IMR-90 (cell line): ENCODE measurements around the gene PIWIL4. TPM values are rescaled to one million over a fixed set of nuclear protein-coding genes. Genes with fewer than 3 reads are reported as not detected.
"Not testable (repeated sequence)": the region's sequence is repeated elsewhere in the genome, so short reads cannot be mapped to it uniquely, and the experiment has no call there.

ENCODE experiments used
- ATAC-seq: fragments of 200-7000 bp; cut with Tn5 transposase; 2 replicates; pipeline ENCODE4 v1.9.1; 2020; ENCODE audit warnings: low read depth, mild to moderate bottlenecking, moderate library complexity
- BruUV-seq: library from RNA; stranded (reverse); fragments of 400-500 nt; replicated peaks from 2 replicates; lab custom pipeline; 2021; lab: Mats Ljungman, UMichigan
- CTCF ChIA-PET: fragments of 300-600 bp; formaldehyde crosslinking; extraction: SDS; loops from one replicate; lab custom pipeline; 2021; ENCODE audit warnings: antibody characterized with exemption; lab: Yijun Ruan, JAX
- POLR2A ChIA-PET: fragments of 300-600 bp; sonication (Branson Sonifier 250); formaldehyde crosslinking; loops from one replicate; lab custom pipeline; 2022; ENCODE audit warnings: antibody characterized with exemption; ENCODE audit not compliant: unreplicated experiment; lab: Charles Lee
- DNase-seq: peaks from one replicate; pipeline ENCODE4 v3.0.0; 2013
- H2AFZ ChIP-seq: replicated peaks from 2 replicates; pipeline ENCODE3; 2013; ENCODE audit warnings: low read length, mild to moderate bottlenecking; ENCODE audit not compliant: poor library complexity
- H2AK5ac ChIP-seq: 2 replicates; pipeline ENCODE4 v1.6.1; 2013; ENCODE audit warnings: low read depth, low read length, inconsistent platforms
- H2AK9ac ChIP-seq: replicated peaks from 2 replicates; pipeline ENCODE3; 2013; ENCODE audit warnings: mild to moderate bottlenecking, low read depth, low read length, moderate library complexity; ENCODE audit not compliant: poor library complexity
- H2BK120ac ChIP-seq: 2 replicates; pipeline ENCODE4 v1.6.1; 2013; ENCODE audit warnings: low read depth, low read length, inconsistent platforms
- H2BK15ac ChIP-seq: 3 replicates; pipeline ENCODE4 v1.6.1; 2013; ENCODE audit warnings: low read depth, low read length, inconsistent platforms
- H2BK20ac ChIP-seq: 2 replicates; pipeline ENCODE4 v1.6.1; 2013; ENCODE audit warnings: low read depth, mild to moderate bottlenecking, inconsistent platforms, low read length, moderate library complexity
- H2BK5ac ChIP-seq: 2 replicates; pipeline ENCODE4 v1.6.1; 2013; ENCODE audit warnings: mild to moderate bottlenecking, low read depth, low read length, inconsistent platforms; ENCODE audit not compliant: poor library complexity, severe bottlenecking
- H3K14ac ChIP-seq: replicated peaks from 2 replicates; pipeline ENCODE4 v1.6.1; 2013; ENCODE audit warnings: low read depth, low read length, inconsistent platforms
- H3K18ac ChIP-seq: 2 replicates; pipeline ENCODE4 v1.6.1; 2013; ENCODE audit warnings: low read depth, low read length, control low read depth
- H3K23ac ChIP-seq: 2 replicates; pipeline ENCODE4 v1.6.1; 2013; ENCODE audit warnings: low read depth, low read length, inconsistent platforms
- H3K27ac ChIP-seq: 2 replicates; pipeline ENCODE4 v1.5.1; 2013; ENCODE audit warnings: mild to moderate bottlenecking, control low read depth, low read length; ENCODE audit not compliant: insufficient read depth
- H3K27me3 ChIP-seq: 2 replicates; pipeline ENCODE4 v1.6.1; 2013; ENCODE audit warnings: low read length; ENCODE audit not compliant: control insufficient read depth, insufficient read depth
- H3K36me3 ChIP-seq: 2 replicates; pipeline ENCODE4 v1.6.1; 2013; ENCODE audit warnings: low read length, mixed read lengths; ENCODE audit not compliant: control insufficient read depth, insufficient read depth
- H3K4ac ChIP-seq: 2 replicates; pipeline ENCODE4 v1.6.1; 2013; ENCODE audit warnings: low read depth, low read length, inconsistent platforms
- H3K4me1 ChIP-seq: 2 replicates; pipeline ENCODE4 v1.6.1; 2013; ENCODE audit warnings: low read length, mixed read lengths; ENCODE audit not compliant: control insufficient read depth, insufficient read depth
- H3K4me2 ChIP-seq: 2 replicates; pipeline ENCODE4 v1.6.1; 2013; ENCODE audit warnings: low read depth, mild to moderate bottlenecking, control low read depth, low read length, moderate library complexity
- H3K4me3 ChIP-seq: 2 replicates; pipeline ENCODE4 v1.5.1; 2013; ENCODE audit warnings: low read depth, mild to moderate bottlenecking, control low read depth, low read length, moderate library complexity; ENCODE audit not compliant: insufficient read depth
- H3K56ac ChIP-seq: 2 replicates; pipeline ENCODE4 v1.6.1; 2013; ENCODE audit warnings: low read length, inconsistent platforms; ENCODE audit not compliant: insufficient read depth; ENCODE audit errors: extremely low read depth
- H3K79me1 ChIP-seq, 2 experiments: 2 replicates each; pipeline ENCODE4 v1.6.1; 2013; ENCODE audit warnings: low read length in 2 of 2, inconsistent platforms in 1 of 2, low read depth in 1 of 2
- H3K9ac ChIP-seq: 2 replicates; pipeline ENCODE4 v1.6.1; 2013; ENCODE audit warnings: low read depth, low read length, control low read depth
- H3K9me1 ChIP-seq: 2 replicates; pipeline ENCODE4 v1.6.1; 2013; ENCODE audit warnings: low read length, inconsistent platforms; ENCODE audit not compliant: insufficient read depth
- H3K9me3 ChIP-seq: 2 replicates; pipeline ENCODE4 v1.6.1; 2013; ENCODE audit warnings: low read length; ENCODE audit not compliant: control insufficient read depth, insufficient read depth
- H4K20me1 ChIP-seq: 2 replicates; pipeline ENCODE4 v1.6.1; 2013; ENCODE audit warnings: low read length, inconsistent platforms; ENCODE audit not compliant: insufficient read depth
- H4K5ac ChIP-seq: 2 replicates; pipeline ENCODE4 v1.6.1; 2013; ENCODE audit warnings: mild to moderate bottlenecking, low read depth, low read length, control low read depth
- H4K8ac ChIP-seq, 2 experiments: 2 replicates each; pipeline ENCODE4 v1.6.1; 2013; ENCODE audit warnings: low read depth in 2 of 2, low read length in 2 of 2, control low read depth in 1 of 2, inconsistent platforms in 1 of 2
- H4K91ac ChIP-seq: 2 replicates; pipeline ENCODE4 v1.6.1; 2013; ENCODE audit warnings: low read depth, low read length, inconsistent platforms; ENCODE audit not compliant: insufficient read depth
- CEBPB ChIP-seq: IDR thresholded peaks from 2 replicates; pipeline ENCODE4 v1.6.1; 2012; ENCODE audit warnings: low read depth, low read length, improper control_type of control experiment
- CTCF ChIP-seq: conservative IDR thresholded peaks from 2 replicates; pipeline ENCODE4 v1.5.1; 2012; ENCODE audit warnings: mild to moderate bottlenecking, low read depth, low read length, improper control_type of control experiment
- FOS ChIP-seq: fragments of 150-350 bp; IDR thresholded peaks from 2 replicates; pipeline ENCODE4 v1.6.1; 2016; ENCODE audit warnings: low read depth, low read length
- POLR2A ChIP-seq: IDR thresholded peaks from 2 replicates; pipeline ENCODE4 v1.6.1; 2012; ENCODE audit warnings: mild to moderate bottlenecking, low read depth, low read length
- RAD21 ChIP-seq: IDR thresholded peaks from 2 replicates; pipeline ENCODE4 v1.6.1; 2012; ENCODE audit warnings: low read length, improper control_type of control experiment
- SMC3 ChIP-seq: fragments of 150-350 bp; IDR thresholded peaks from 2 replicates; pipeline ENCODE4 v1.6.1; 2016; ENCODE audit warnings: low read depth, mild to moderate bottlenecking, antibody characterized with exemption, low read length, moderate library complexity
- WGBS, 2 experiments: methylation state at CpG; one replicate each; pipeline versions ENCODE4 v1.1.5 to v1.1.7; 2013; ENCODE audit warnings: missing lambda C conversion rate in 2 of 2; ENCODE audit not compliant: insufficient read length in 1 of 2; ENCODE audit errors: extremely low coverage in 2 of 2; 5-methylcytosine and 5-hydroxymethylcytosine counted together
- dilution Hi-C: fragments of 300-500 bp; cut with HindIII; formaldehyde crosslinking; loops from one replicate; pipeline ENCODE4 v1.14.3; 2018; ENCODE audit warnings: low sequenced_read_pairs; ENCODE audit not compliant: unreplicated experiment
- in situ Hi-C: fragments of 300-500 bp; cut with MboI; formaldehyde crosslinking; loops from 3 replicates; pipeline ENCODE4 v1.14.3; 2019; ENCODE audit warnings: low sequenced_read_pairs, inconsistent platforms, mixed read lengths
- intact Hi-C: fragments of 100-400 bp; cut with micrococcal nuclease; formaldehyde crosslinking; loops from 2 replicates; pipeline ENCODE4 v1.10.0; 2022
- polyA plus RNA-seq, 3 experiments: library from polyadenylated mRNA; depleted of rRNA; stranded (reverse); fragments of >200 nt; gene quantifications; 2 replicates each; pipeline ENCODE4 v1.2.3, GENCODE V29; 2012; ENCODE audit warnings: low replicate concordance in 1 of 3
- total RNA-seq: library from RNA; depleted of rRNA; stranded (reverse); fragments of >200 nt; gene quantifications from 2 replicates; pipeline ENCODE4 v1.2.3, GENCODE V29; 2012

PIWIL4 gene
- total and polyA plus RNA-seq, 2 of the 4 experiments (the other 2 are of a cell fraction) = 0.72 to 1.3 TPM

- H3K4me1 ChIP-seq = no peaks in the 10 kb centered on the region
- H3K79me1 ChIP-seq = no peaks in the 10 kb centered on the region
- no peak overlapping the region for H3K27ac ChIP-seq
- no peaks in the 10 kb centered on the region; the same call in 1 of the 2 replicates for H3K27me3 ChIP-seq
- no peaks in the 10 kb centered on the region for H3K36me3 ChIP-seq
- CTCF ChIA-PET = interaction anchor here (0.5 to 2.3 kb wide), 18 partner anchors 10 to 444 kb away, joined by 3 to 14 read pairs (median 3); partner anchors contain the start of genes AMOTL1, CWC15 and KDM4D
- no peaks in the 10 kb centered on the region for H3K9me1 ChIP-seq
- H2BK15ac ChIP-seq = no peak overlapping the region; the same call in 2 of the 3 replicates
- POLR2A ChIA-PET = interaction anchor here (0.5 to 0.7 kb wide), 2 partner anchors 148 to 466 kb away, joined by 3 to 7 read pairs; no protein-coding TSS in a partner anchor
- intact Hi-C loops = loop anchor here (1.0 to 10.0 kb wide), 10 partner anchors 145 to 1804 kb away; partner anchors contain the start of genes AMOTL1 and SRSF8
- no CpG with 5 or more reads among the region's 6 CpGs for WGBS, 2 experiments
- H3K9me3 ChIP-seq = no peaks in the 10 kb centered on the region; the same call in none of the 2 replicates
- no peak overlapping the region for H3K56ac ChIP-seq
- peak; percentile 83 for TF ChIP-seq CTCF
- peak; percentile 97 for TF ChIP-seq SMC3
- TF ChIP-seq POLR2A = peak; percentile 54
- TF ChIP-seq RAD21 = peak; percentile 97
- peak; percentile 55 for TF ChIP-seq CEBPB
- TF ChIP-seq FOS = no peak
- no peak overlapping the region for H2AK9ac ChIP-seq
- H3K9ac ChIP-seq = no peak overlapping the region
- no peak overlapping the region for H4K8ac ChIP-seq
- no peak overlapping the region for H4K91ac ChIP-seq
- ATAC-seq (peak; percentile 98), DNase-seq (peak; percentile 78)
- H3K23ac ChIP-seq = no peak overlapping the region
- H2BK5ac ChIP-seq = no peak overlapping the region
- no peak overlapping the region for H2AFZ ChIP-seq
- no peak overlapping the region for H3K4ac ChIP-seq
- no peak overlapping the region for H3K14ac ChIP-seq
- H4K20me1 ChIP-seq = no peaks in the 10 kb centered on the region
- no TSS peak for BruUV-seq
- no peak overlapping the region for H2AK5ac ChIP-seq
- H3K4me3 ChIP-seq = no peak overlapping the region
- H3K18ac ChIP-seq = no peak overlapping the region
- H3K4me2 ChIP-seq = no peak overlapping the region
- H2BK120ac ChIP-seq = no peak overlapping the region
- H2BK20ac ChIP-seq = 0 out of 2 replicates have a peak overlapping the region, but pooled peaks have one; percentile 30
- in situ Hi-C loops = loop anchor here (5.0 to 25.0 kb wide), 4 partner anchors 259 to 1814 kb away; partner anchors contain the start of genes CWC15 and KDM4D
- dilution Hi-C loops = no loop called here
- H4K5ac ChIP-seq = no peak overlapping the region
Measured at GRCh38 chr11:94623120-94623735, 56.1 kb downstream of the PIWIL4 start.

GRCh38 chr11:94625422-94625821, 58.3 kb downstream of the PIWIL4 start:
- H4K5ac ChIP-seq, H3K56ac ChIP-seq, H3K36me3 ChIP-seq, H3K4ac ChIP-seq, CTCF ChIA-PET, POLR2A ChIA-PET, BruUV-seq, H3K27me3 ChIP-seq, in situ Hi-C loops, H3K9me1 ChIP-seq, ATAC-seq, H3K23ac ChIP-seq, H3K14ac ChIP-seq, H3K9me3 ChIP-seq, H3K9ac ChIP-seq, H4K8ac ChIP-seq, H2AK9ac ChIP-seq, H3K4me1 ChIP-seq, H4K20me1 ChIP-seq, dilution Hi-C loops, H2BK120ac ChIP-seq, H2AFZ ChIP-seq, H2BK5ac ChIP-seq, H3K18ac ChIP-seq, DNase-seq, H2BK15ac ChIP-seq, H3K4me3 ChIP-seq, H3K79me1 ChIP-seq, H3K4me2 ChIP-seq, H4K91ac ChIP-seq, H3K27ac ChIP-seq, H2BK20ac ChIP-seq, H2AK5ac ChIP-seq: not testable (repeated sequence)
- intact Hi-C loops = loop anchor here (10.0 kb wide), 1 partner anchor 1139 kb away; no protein-coding TSS in a partner anchor
- WGBS, 2 experiments = no CpG with 5 or more reads among the region's 3 CpGs
